Caco-2 (cell line): ENCODE results near the gene ABHD16A. TPM values are rescaled to one million over a fixed set of nuclear protein-coding genes. Genes with fewer than 3 reads are reported as not detected.

ENCODE experiments used
- BruUV-seq: library from RNA; stranded (reverse); fragments of 400-500 nt; replicated peaks from 2 replicates; lab custom pipeline; 2021; lab: Mats Ljungman, UMichigan
- CTCF ChIA-PET: fragments of 300-600 bp; sonication (Branson Sonifier 250); formaldehyde crosslinking; loops from one replicate; lab custom pipeline; 2022; ENCODE audit warnings: antibody characterized with exemption; lab: Charles Lee
- POLR2A ChIA-PET: fragments of 300-600 bp; sonication (Branson Sonifier 250); formaldehyde crosslinking; loops from one replicate; lab custom pipeline; 2022; ENCODE audit warnings: antibody characterized with exemption; lab: Charles Lee
- DNase-seq, 2 experiments: peaks; one replicate each; pipeline versions ENCODE4 v3.0.0 to v3.0.0-alpha.2; 2020 to 2022
- H3K27me3 ChIP-seq: replicated peaks from 2 replicates; pipeline ENCODE4 v1.6.0; 2011; ENCODE audit warnings: low read length; ENCODE audit not compliant: control insufficient read depth, insufficient read depth
- H3K36me3 ChIP-seq: 2 replicates; pipeline ENCODE4 v1.5.1; 2011; ENCODE audit warnings: low read length; ENCODE audit not compliant: control insufficient read depth, insufficient read depth
- H3K4me1 ChIP-seq: fragments of 250-450 bp; sonication (Bioruptor Pico); 2 replicates; pipeline ENCODE4 v1.5.1; 2020; ENCODE audit warnings: mild to moderate bottlenecking
- H3K4me3 ChIP-seq: 2 replicates; pipeline ENCODE4 v1.5.1; 2011; ENCODE audit warnings: low read depth, mild to moderate bottlenecking, control low read depth, low read length
- H3K9me3 ChIP-seq: fragments of 250-450 bp; sonication (Bioruptor Pico); 2 replicates; pipeline ENCODE4 v1.5.1; 2020; ENCODE audit warnings: mild to moderate bottlenecking, moderate library complexity
- H3K27ac Mint-ChIP-seq: one replicate; pipeline ENCODE4 v1.8.0; 2022; ENCODE audit warnings: mixed read lengths; ENCODE audit not compliant: unreplicated experiment
- H3K27me3 Mint-ChIP-seq: one replicate; pipeline ENCODE4 v1.8.0; 2022; ENCODE audit warnings: mixed read lengths; ENCODE audit not compliant: insufficient read depth, unreplicated experiment
- H3K36me3 Mint-ChIP-seq: one replicate; pipeline ENCODE4 v1.8.0; 2022; ENCODE audit warnings: mild to moderate bottlenecking, mixed read lengths; ENCODE audit not compliant: insufficient read depth, unreplicated experiment
- H3K4me1 Mint-ChIP-seq: one replicate; pipeline ENCODE4 v1.8.0; 2022; ENCODE audit warnings: low read depth, mixed read lengths; ENCODE audit not compliant: unreplicated experiment
- H3K4me3 Mint-ChIP-seq: one replicate; pipeline ENCODE4 v1.8.0; 2022; ENCODE audit warnings: mild to moderate bottlenecking, moderate library complexity, mixed read lengths; ENCODE audit not compliant: unreplicated experiment
- H3K9me3 Mint-ChIP-seq: one replicate; pipeline ENCODE4 v1.8.0; 2022; ENCODE audit warnings: mixed read lengths; ENCODE audit not compliant: unreplicated experiment
- CTCF ChIP-seq, 2 experiments: fragments of 200-600 bp in 1 of 2; IDR thresholded peaks; 1 replicate in 1 of 2; 2 replicates in 1 of 2; pipeline versions ENCODE4 v1.5.1 to v1.8.0; 2011 to 2022; ENCODE audit warnings: antibody characterized with exemption in 1 of 2, control low read depth in 1 of 2, inconsistent platforms in 1 of 2, low read depth in 1 of 2, low read length in 1 of 2, mild to moderate bottlenecking in 1 of 2, moderate library complexity in 1 of 2; ENCODE audit not compliant: insufficient read depth in 1 of 2, severe bottlenecking in 1 of 2, unreplicated experiment in 1 of 2
- intact Hi-C: fragments of 100-400 bp; cut with micrococcal nuclease; formaldehyde crosslinking; loops from one replicate; pipeline ENCODE4 v1.10.0; 2022; ENCODE audit not compliant: unreplicated experiment
- total RNA-seq: library from RNA; stranded (reverse); gene quantifications from 2 replicates; pipeline ENCODE4 v1.2.3, GENCODE V29; 2022

ABHD16A gene
- total RNA-seq, 1 experiment from 2014 or later, result 62.7 TPM

DNA sequence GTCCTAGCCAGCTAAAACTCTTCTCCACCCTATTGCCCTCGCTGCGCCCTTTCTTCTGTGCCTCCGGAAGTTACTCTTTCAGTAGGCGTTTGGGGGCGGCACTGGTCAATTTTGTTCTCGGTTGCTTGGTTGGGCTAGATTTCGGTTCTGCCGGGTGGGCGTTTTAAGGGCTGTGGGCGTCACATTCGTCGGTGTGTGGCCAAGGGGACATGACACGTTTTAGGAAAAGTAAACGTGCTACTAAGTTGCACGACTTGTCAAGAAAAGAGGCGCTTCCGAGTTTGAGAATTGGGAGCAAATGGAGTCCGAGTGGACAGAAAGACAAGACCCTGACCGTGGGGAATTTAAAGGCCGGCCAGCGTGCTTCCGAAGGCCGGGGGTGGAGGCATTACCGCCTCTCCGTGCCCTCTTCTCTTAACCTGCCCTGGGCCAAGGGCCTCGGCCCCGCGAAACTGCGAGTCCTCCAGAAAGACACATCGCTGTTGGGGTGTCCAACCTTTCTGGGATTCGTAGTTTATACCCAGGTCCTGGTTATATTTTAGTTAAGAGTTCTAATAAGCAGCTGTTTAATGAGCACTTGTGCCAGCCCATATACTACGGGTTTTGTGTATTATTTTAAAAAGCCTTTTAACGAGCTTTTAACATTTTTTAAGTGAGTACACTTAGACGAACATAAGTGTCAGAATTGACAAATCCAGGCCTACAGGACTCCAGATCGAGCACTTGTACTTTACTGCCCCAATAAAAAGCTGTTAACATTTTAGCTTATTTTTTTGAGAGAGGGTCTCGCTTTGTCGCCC, 50.0 kb downstream of the ABHD16A start:
- POLR2A ChIA-PET, result interaction anchor here (0.7 to 1.8 kb wide), 7 partner anchors 8 to 210 kb away, joined by 3 to 17 read pairs (median 7); partner anchors contain the start of genes C6orf47, GPANK1, HSPA1B and LSM2
- peaks cover 36% of the 10 kb centered on the region for H3K4me1 ChIP-seq
- Mint-ChIP-seq H3K27me3 (no peaks in the 10 kb centered on the region), H3K4me1 (peaks cover 26% of the 10 kb centered on the region), H3K9me3 (no peaks in the 10 kb centered on the region), H3K4me3 (peak overlapping the region; percentile 98), H3K27ac (peak overlapping the region; percentile 99), H3K36me3 (peaks cover 68% of the 10 kb centered on the region)
- H3K36me3 ChIP-seq, result peaks cover 7% of the 10 kb centered on the region
- H3K27me3 ChIP-seq, result no peaks in the 10 kb centered on the region
- CTCF ChIA-PET, result interaction anchor here (0.6 to 1.5 kb wide), 4 partner anchors 7 to 210 kb away, joined by 3 to 6 read pairs (median 3); partner anchors contain the start of genes C6orf47, GPANK1 and NEU1
- H3K9me3 ChIP-seq, result no peaks in the 10 kb centered on the region
- BruUV-seq, result TSS peak; percentile 95
- DNase-seq, result peak in 1 of 2 experiments; percentile 90
- intact Hi-C loops, result loop anchor here (1.0 to 2.0 kb wide), 3 partner anchors 7 to 32 kb away; partner anchors contain the start of genes C6orf47 and PRRC2A
- H3K4me3 ChIP-seq, result peak overlapping the region; percentile 97
- peak in 1 of 2 experiments; percentile 16 for TF ChIP-seq CTCF (IDR thresholded peaks at IDR 0.05; ENCODE audit: insufficient read depth in 1 of 2, low read depth in 1 of 2, low read length in 1 of 2, severe bottlenecking in 1 of 2, unreplicated experiment in 1 of 2)

GRCh38 chr6:31651602-31652191, 51.4 kb downstream of the ABHD16A start:
- Histone ChIP-seq H3K27me3 (no peaks in the 10 kb centered on the region), H3K4me3 (peak overlapping the region; percentile 97), H3K9me3 (no peaks in the 10 kb centered on the region), H3K4me1 (peaks cover 36% of the 10 kb centered on the region), H3K36me3 (peaks cover 6% of the 10 kb centered on the region)
- peak; percentile 82 to 83 for DNase-seq
- H3K4me1 Mint-ChIP-seq, result peaks cover 17% of the 10 kb centered on the region
- no peak for TF ChIP-seq CTCF (IDR thresholded peaks at IDR 0.05; ENCODE audit: insufficient read depth in 1 of 2, low read depth in 1 of 2, low read length in 1 of 2, severe bottlenecking in 1 of 2, unreplicated experiment in 1 of 2)
- H3K4me3 Mint-ChIP-seq, result peak overlapping the region; percentile 98
- intact Hi-C loops, result loop anchor here (1.0 to 2.0 kb wide), 3 partner anchors 9 to 31 kb away; partner anchors contain the start of genes C6orf47 and PRRC2A
- H3K27me3 Mint-ChIP-seq, result no peaks in the 10 kb centered on the region
- H3K36me3 Mint-ChIP-seq, result peaks cover 72% of the 10 kb centered on the region
- no peaks in the 10 kb centered on the region for H3K9me3 Mint-ChIP-seq
- CTCF ChIA-PET, result interaction anchor here (0.6 to 1.5 kb wide), 4 partner anchors 9 to 211 kb away, joined by 3 to 6 read pairs (median 4); partner anchors contain the start of genes C6orf47, GPANK1 and NEU1
- POLR2A ChIA-PET, result interaction anchor here (0.9 to 1.8 kb wide), 7 partner anchors 9 to 211 kb away, joined by 3 to 17 read pairs (median 8); partner anchors contain the start of genes C6orf47, GPANK1, LSM2 and NEU1
- H3K27ac Mint-ChIP-seq, result peak overlapping the region; percentile 99
- BruUV-seq, result TSS peak; percentile 55

DNA sequence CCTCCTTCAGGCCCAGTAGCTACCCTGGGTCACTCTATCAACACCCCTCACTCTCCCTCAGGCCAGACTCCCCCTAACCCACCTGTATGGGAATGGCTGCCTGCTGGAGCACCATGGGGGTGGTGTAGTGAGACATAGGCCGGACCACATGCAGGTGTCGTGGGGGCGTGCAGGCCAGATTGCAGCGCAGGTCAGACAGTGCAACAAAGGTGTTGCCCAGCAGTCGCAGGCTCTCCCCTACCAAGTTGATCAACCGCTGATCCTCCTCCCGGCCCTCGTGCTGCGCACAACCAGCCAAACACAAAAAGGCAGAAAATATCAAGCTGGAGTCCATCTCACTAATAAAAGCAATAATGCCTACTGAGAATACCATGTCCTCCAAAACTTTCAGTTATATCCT, 57.8 kb downstream of the ABHD16A start:
- DNase-seq, result no peak
- peaks cover 75% of the 10 kb centered on the region for H3K36me3 Mint-ChIP-seq
- intact Hi-C loops, result no loop called here
- H3K4me1 Mint-ChIP-seq, result no peaks in the 10 kb centered on the region
- no peak overlapping the region for H3K4me3 Mint-ChIP-seq
- no peak for TF ChIP-seq CTCF (IDR thresholded peaks at IDR 0.05; ENCODE audit: insufficient read depth in 1 of 2, low read depth in 1 of 2, low read length in 1 of 2, severe bottlenecking in 1 of 2, unreplicated experiment in 1 of 2)
- ChIA-PET POLR2A (interaction anchor here (0.6 kb wide), 1 partner anchor 217 kb away, joined by 3 read pairs; the partner anchor contains the start of gene NEU1), CTCF (interaction anchor here (1.1 kb wide), 1 partner anchor 46 kb away, joined by 4 read pairs; no protein-coding TSS in a partner anchor)
- Histone ChIP-seq H3K27me3 (no peaks in the 10 kb centered on the region), H3K4me3 (no peak overlapping the region), H3K9me3 (no peaks in the 10 kb centered on the region), H3K36me3 (peaks cover 11% of the 10 kb centered on the region), H3K4me1 (no peaks in the 10 kb centered on the region)
- H3K27me3 Mint-ChIP-seq, result no peaks in the 10 kb centered on the region
- no peak overlapping the region for H3K27ac Mint-ChIP-seq
- BruUV-seq, result no TSS peak
- H3K9me3 Mint-ChIP-seq, result no peaks in the 10 kb centered on the region
